HG03558 (cell line): ENCODE data around the gene CDH16.
"Not testable (repeated sequence)": the region's sequence is repeated elsewhere in the genome, so short reads cannot be mapped to it uniquely, and the experiment has no call there.

Experiments
- ATAC-seq: cut with Tn5 transposase; IDR thresholded peaks from one replicate; pipeline ENCODE4 v1.9.1; 2021; ENCODE audit warnings: moderate number of reproducible peaks; ENCODE audit not compliant: unreplicated experiment; ENCODE audit errors: extremely low read depth

CDH16 gene

GRCh38 chr16:66881014-66881417 is 37.7 kb downstream of the CDH16 start:
- no peak for ATAC-seq

GRCh38 chr16:66880288-66881013 is 38.2 kb downstream of the CDH16 start, which contains the start of gene PDP2:
Gene PDP2 (plus strand): TSS chr16:66880515. CDS start chr16:66884285, 3,770 bp downstream.
- peak; percentile 78 for ATAC-seq

- no peak for ATAC-seq
These were observed 40.6 kb downstream of the CDH16 start for GRCh38 chr16:66878067-66878466.

- ATAC-seq: no peak
These were observed 44.5 kb downstream of the CDH16 start for GRCh38 chr16:66874079-66874775.

GRCh38 chr16:66873685-66874055 is 45.0 kb downstream of the CDH16 start:
- no peak for ATAC-seq

GRCh38 chr16:66872943-66873684 is 45.6 kb downstream of the CDH16 start:
- peak; percentile 57 for ATAC-seq

GRCh38 chr16:66872559-66872942 is 46.1 kb downstream of the CDH16 start:
- ATAC-seq: no peak

GRCh38 chr16:66871840-66872239 is 46.8 kb downstream of the CDH16 start:
- no peak for ATAC-seq

GRCh38 chr16:66871363-66871762 is 47.3 kb downstream of the CDH16 start:
- ATAC-seq: not testable (repeated sequence)

GRCh38 chr16:66869424-66869823 is 49.3 kb downstream of the CDH16 start:
- no peak for ATAC-seq

GRCh38 chr16:66863707-66864106 is 55.0 kb downstream of the CDH16 start:
- ATAC-seq: no peak

- ATAC-seq: no peak
These were observed 56.6 kb downstream of the CDH16 start for GRCh38 chr16:66862023-66862520.

- no peak for ATAC-seq
These were observed 59.2 kb downstream of the CDH16 start for GRCh38 chr16:66859397-66860068.

GRCh38 chr16:66858740-66859396 is 59.8 kb downstream of the CDH16 start:
- no peak for ATAC-seq
